BJ (cell line): Measurements from ENCODE around the gene MR1. TPM values are rescaled to one million over a fixed set of nuclear protein-coding genes. Genes with fewer than 3 reads are reported as not detected.

Experiments used
- CTCF ChIA-PET: fragments of 350-600 bp; formaldehyde crosslinking; extraction: SDS; loops from one replicate; lab custom pipeline; 2021; ENCODE audit warnings: antibody characterized with exemption, inconsistent platforms; lab: Yijun Ruan, JAX
- POLR2A ChIA-PET: fragments of 300-600 bp; sonication (Branson Sonifier 250); formaldehyde crosslinking; extraction: SDS; loops from one replicate; lab custom pipeline; 2021; ENCODE audit warnings: antibody characterized with exemption; lab: Charles Lee
- DNase-seq: peaks from one replicate; pipeline ENCODE4 v3.0.0-alpha.2; 2011; ENCODE audit warnings: low read depth
- H3K27me3 ChIP-seq: 2 replicates; pipeline ENCODE4 v1.6.0; 2011; ENCODE audit warnings: low read length; ENCODE audit not compliant: control insufficient read depth, insufficient read depth
- H3K36me3 ChIP-seq: 2 replicates; pipeline ENCODE4 v1.5.1; 2011; ENCODE audit warnings: low read length; ENCODE audit not compliant: control insufficient read depth, insufficient read depth
- H3K4me3 ChIP-seq: 2 replicates; pipeline ENCODE4 v1.5.1; 2011; ENCODE audit warnings: low read depth, mild to moderate bottlenecking, control low read depth, low read length
- polyA plus RNA-seq: library from polyadenylated mRNA; depleted of rRNA; stranded (reverse); fragments of >200 nt; gene quantifications from 2 replicates; pipeline ENCODE4 v1.2.3, GENCODE V29; 2011
- TF ChIP-seq, protein P1 (sequence below): IDR thresholded peaks from 2 replicates; pipeline ENCODE4 v1.5.1; 2011; ENCODE audit warnings: low read depth, mild to moderate bottlenecking, control low read depth, inconsistent platforms, low read length, moderate library complexity; ENCODE audit not compliant: insufficient read depth

MR1 gene
- polyA plus RNA-seq, 1 experiment: 25.0 TPM

GRCh38 chr1:181091309-181092040, 57.7 kb downstream of the MR1 start:
- no peak for DNase-seq
- TF ChIP-seq, protein P1, sequence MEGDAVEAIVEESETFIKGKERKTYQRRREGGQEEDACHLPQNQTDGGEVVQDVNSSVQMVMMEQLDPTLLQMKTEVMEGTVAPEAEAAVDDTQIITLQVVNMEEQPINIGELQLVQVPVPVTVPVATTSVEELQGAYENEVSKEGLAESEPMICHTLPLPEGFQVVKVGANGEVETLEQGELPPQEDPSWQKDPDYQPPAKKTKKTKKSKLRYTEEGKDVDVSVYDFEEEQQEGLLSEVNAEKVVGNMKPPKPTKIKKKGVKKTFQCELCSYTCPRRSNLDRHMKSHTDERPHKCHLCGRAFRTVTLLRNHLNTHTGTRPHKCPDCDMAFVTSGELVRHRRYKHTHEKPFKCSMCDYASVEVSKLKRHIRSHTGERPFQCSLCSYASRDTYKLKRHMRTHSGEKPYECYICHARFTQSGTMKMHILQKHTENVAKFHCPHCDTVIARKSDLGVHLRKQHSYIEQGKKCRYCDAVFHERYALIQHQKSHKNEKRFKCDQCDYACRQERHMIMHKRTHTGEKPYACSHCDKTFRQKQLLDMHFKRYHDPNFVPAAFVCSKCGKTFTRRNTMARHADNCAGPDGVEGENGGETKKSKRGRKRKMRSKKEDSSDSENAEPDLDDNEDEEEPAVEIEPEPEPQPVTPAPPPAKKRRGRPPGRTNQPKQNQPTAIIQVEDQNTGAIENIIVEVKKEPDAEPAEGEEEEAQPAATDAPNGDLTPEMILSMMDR: no peak
- ChIA-PET CTCF (interaction anchor here (1.0 to 10.3 kb wide), 10 partner anchors 10 to 209 kb away, joined by 3 to 111 read pairs (median 4); no protein-coding TSS in a partner anchor), POLR2A (interaction anchor here (0.6 to 1.8 kb wide), 5 partner anchors 8 to 50 kb away, joined by 4 to 26 read pairs (median 6); no protein-coding TSS in a partner anchor)
- Histone ChIP-seq H3K27me3 (no peaks in the 10 kb centered on the region), H3K4me3 (peak overlapping the region; percentile 84), H3K36me3 (peaks cover 2% of the 10 kb centered on the region; the same call in 1 of the 2 replicates)

DNA sequence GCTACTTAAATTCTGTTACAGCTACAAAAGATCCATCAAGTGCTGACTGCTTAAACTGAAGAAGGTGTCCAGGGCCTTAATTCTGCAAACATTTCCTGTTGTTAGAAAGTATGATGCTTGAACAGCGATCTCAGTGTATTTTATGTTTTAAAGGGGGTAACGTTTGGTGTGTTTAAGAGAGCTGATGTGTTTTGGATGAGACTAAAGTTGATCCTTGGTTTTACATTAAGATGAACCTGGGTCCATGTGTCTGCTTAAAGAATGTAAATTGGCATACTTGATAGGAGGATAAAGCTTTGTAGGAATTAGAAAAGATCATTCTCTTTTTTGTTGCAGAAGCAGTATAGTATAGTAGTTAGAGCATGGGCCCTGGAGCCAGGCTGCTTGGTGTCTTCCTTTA, 58.3 kb downstream of the MR1 start:
- peaks cover 2% of the 10 kb centered on the region; the same call in 1 of the 2 replicates for H3K36me3 ChIP-seq
- no peaks in the 10 kb centered on the region for H3K27me3 ChIP-seq
- ChIA-PET POLR2A (interaction anchor here (1.3 kb wide), 1 partner anchor 44 kb away, joined by 7 read pairs; no protein-coding TSS in a partner anchor), CTCF (interaction anchor here (1.0 to 10.3 kb wide), 6 partner anchors 10 to 94 kb away, joined by 3 to 111 read pairs (median 4); no protein-coding TSS in a partner anchor)
- peak overlapping the region; percentile 84 for H3K4me3 ChIP-seq
- no peak for DNase-seq
- TF ChIP-seq, protein P1: no peak

DNA sequence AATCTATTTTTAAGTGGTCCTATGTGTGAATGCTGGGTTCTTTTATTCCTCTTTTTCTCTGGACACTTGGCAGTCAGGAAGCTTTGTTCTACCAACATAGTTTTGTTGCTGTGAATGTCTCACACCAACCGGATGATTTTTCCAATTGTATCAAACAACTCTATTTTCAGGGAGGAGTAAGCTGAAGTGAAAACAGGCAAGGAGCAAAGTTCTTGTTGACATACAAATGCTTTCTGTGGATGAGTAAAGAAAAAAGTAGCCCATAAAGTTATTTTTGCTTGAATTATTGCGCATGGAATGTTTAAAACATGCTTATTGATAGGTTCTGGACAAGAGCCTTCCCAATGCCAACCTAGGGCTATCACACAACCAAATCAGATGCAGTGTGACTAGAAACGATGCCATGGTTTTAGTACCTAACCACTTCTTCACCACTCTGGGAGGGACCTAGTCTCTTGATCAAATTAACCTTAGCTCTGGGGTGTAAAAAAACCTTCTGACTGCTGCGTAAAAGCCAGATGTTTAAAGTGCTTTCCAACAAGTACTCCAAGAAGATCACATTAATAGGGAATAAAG, 59.2 kb downstream of the MR1 start:
- ChIA-PET POLR2A (no interaction called here), CTCF (interaction anchor here (1.4 to 10.3 kb wide), 3 partner anchors 43 to 54 kb away, joined by 3 to 111 read pairs (median 15); no protein-coding TSS in a partner anchor)
- no peak overlapping the region for H3K4me3 ChIP-seq
- no peak for DNase-seq
- no peaks in the 10 kb centered on the region for H3K27me3 ChIP-seq
- TF ChIP-seq, protein P1: no peak
- H3K36me3 ChIP-seq: peaks cover 2% of the 10 kb centered on the region; the same call in 1 of the 2 replicates

GRCh38 chr1:181094416-181095212, 60.8 kb downstream of the MR1 start:
- peaks cover 2% of the 10 kb centered on the region; the same call in 1 of the 2 replicates for H3K36me3 ChIP-seq
- H3K27me3 ChIP-seq: no peaks in the 10 kb centered on the region
- ChIA-PET CTCF (interaction anchor here (1.9 to 10.3 kb wide), 3 partner anchors 10 to 56 kb away, joined by 7 to 111 read pairs (median 8); no protein-coding TSS in a partner anchor), POLR2A (interaction anchor here (0.6 kb wide), 1 partner anchor 41 kb away, joined by 3 read pairs; no protein-coding TSS in a partner anchor)
- H3K4me3 ChIP-seq: no peak overlapping the region
- TF ChIP-seq, protein P1: no peak
- peak; percentile 75 for DNase-seq
